GM15510 (cell line): ENCODE measurements around the gene PHLDA2.

Experiments used
- POLR2A ChIP-seq: IDR thresholded peaks from 3 replicates; pipeline ENCODE4 v1.6.1; 2011; ENCODE audit warnings: borderline replicate concordance; ENCODE audit not compliant: insufficient read length; ENCODE audit errors: extremely low read depth

PHLDA2 gene

DNA sequence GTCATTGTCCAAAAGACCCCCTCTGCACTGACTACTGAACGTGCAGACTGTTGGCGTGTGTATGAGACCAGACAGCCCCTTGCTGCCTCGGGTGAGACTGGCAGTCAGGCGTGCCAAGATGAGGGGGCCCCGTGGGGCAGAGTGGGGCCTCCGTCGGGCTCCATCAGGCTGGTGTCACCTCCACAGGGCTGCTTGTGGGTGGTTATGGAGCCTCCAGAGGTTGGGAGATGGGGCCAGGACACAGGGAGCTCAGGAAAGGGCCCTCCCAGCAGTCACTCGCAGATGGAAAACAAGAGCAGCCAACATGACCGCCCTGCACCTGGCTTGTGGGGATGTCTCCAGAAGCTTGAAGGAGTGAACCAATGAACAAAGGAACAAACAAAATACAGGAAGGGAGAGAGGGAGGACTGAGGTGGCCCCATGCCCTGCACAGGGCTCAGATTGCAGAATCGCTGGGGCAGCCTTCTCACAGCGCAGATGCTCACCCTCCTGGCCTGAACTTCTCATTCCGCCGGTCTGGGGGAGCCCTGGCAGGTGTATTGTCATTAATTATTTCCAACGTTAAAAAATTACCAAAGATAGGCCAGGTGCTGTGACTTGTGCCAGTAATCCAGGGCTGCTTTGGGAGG, 5.5 kb upstream of the PHLDA2 start:
- no peak for TF ChIP-seq POLR2A

DNA sequence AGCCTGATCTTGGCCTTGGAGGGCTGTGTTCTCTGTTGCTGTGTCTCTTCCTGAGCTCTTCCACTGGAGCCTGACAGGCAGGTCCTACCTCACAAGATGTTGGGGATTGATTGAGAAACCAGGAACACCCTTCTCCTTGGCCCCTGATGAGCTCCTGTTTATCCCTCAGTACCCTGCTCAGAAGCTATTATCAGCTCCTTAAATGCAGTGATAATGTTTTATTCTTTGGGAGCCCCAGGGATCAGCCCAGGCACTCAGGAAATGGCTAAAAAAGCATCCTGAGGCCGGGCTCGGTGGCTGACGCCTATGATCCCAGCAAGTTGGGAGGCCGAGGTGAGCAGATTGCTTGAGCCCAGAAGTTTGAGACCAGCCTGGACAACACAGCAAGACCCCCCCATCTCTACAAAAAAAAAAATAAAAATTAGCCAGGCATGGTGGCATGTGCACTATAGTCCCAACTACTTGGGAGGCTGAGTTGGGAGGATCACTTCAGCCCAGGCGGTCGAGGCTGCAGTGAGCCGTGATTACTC, 4.9 kb upstream of the PHLDA2 start:
- no peak for TF ChIP-seq POLR2A

DNA sequence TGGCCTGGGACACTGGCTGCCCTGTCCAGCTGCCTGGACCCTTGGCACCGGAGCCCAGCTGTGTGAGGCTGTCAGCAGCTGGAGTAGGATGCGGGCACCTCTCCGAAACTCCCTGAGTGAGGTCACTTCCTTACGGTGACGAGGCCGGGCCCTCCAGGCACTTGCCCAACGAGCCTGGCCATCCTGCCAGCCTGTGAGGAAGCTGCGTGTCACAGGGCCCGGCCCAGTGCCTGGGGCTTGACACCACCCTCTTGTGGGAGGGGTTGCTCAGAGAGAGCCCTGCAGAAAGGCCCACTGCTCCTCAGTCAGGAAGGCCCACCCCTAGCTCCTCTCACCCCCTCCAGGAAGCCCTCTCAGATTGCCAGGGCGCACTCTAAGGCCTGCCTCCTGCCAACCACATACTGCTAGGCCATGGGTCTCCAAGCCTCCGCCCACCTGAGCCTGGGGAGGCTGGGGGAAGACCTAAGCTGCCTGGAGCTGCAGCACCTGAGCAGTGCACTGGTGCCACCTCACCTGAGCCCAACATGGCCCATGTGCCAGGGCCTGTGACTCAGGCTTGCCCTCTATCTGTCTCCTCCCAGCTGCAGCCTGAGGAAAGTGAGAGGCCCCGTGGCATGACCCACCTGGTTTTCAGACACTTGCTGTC, 4.3 kb upstream of the PHLDA2 start:
- TF ChIP-seq POLR2A: no peak

DNA sequence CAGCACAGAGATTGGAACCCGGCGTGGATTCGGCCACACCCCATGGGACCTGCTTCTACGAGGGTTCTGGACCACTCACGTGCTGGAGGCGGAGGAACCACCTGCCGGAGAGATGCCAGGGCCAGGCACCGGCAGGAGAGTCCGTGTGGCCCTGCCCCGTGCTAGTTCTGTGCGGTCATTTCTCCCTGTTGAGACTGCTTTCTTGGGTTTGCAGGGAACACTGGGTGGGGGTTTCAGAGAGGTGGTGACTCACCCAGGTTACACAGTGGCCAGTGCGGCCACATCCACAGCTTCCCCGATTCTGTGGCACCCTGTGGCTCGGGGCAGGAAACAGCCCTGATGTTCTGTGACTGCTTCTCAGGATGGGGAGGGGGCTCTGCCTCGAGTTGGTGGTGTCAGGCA, 3.6 kb upstream of the PHLDA2 start:
- no peak for TF ChIP-seq POLR2A

DNA sequence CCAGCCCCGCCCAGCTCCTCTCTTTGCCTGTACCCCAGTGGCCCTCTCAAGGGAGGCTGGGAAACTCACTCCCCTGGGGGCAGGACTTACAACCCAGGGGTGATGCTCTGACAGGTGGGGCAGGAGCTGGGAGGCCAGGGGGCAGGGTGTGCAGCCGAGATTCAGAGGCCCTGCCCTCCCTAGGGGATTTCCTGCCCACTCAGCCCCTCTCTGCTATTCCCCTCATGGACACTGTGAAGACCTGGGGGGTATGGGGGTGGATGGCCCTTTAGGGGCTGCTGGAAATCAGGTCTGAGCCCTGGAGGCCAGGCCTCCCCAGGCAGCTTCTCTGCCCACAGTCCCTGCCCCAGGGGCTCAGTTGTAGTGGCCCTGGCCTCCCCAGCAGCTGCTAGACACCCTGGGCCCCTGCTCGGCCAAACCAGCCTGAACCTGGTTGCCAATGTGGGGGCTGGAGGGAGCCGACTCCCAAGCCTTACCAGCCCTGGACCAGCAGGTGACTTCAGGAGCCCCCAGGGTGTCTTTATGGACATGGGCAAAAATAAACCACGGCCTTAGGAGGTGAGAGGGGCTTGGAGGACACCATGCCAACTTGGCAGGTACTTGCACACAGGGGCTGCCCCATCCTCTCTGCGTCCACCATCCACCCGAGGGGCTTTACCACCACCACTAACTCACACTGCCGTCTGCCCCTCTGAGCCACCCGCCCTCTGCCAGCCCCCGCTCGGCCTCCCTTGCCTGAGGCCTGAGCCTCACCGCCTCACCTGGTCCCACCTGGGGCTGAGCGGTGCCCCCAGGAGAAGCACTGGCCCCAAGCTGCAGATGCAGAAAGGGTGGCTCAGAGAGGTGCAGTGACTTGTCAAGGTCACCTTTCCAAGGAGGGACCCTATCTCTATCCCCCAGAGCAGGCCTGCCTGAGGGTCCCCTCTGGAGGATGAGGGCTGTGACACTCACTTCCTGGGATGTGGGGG, 2.8 kb upstream of the PHLDA2 start:
- TF ChIP-seq POLR2A: no peak

DNA sequence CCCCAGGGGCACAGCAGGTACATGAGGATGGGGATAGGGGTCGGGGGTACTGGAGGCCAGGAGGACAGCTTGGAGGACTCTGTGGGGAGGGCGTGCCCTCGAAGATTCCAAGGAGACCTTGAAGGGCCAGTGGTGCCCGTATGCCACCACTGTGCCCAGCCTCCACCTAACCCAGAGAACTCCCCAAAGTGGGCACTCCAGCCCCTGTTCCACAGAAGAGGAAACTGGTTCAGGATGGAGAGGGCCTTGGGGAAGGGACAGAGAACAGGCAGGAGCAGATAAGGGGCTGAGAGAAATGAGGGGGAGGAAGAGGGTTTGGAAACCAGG, 2.2 kb upstream of the PHLDA2 start:
- TF ChIP-seq POLR2A: no peak

DNA sequence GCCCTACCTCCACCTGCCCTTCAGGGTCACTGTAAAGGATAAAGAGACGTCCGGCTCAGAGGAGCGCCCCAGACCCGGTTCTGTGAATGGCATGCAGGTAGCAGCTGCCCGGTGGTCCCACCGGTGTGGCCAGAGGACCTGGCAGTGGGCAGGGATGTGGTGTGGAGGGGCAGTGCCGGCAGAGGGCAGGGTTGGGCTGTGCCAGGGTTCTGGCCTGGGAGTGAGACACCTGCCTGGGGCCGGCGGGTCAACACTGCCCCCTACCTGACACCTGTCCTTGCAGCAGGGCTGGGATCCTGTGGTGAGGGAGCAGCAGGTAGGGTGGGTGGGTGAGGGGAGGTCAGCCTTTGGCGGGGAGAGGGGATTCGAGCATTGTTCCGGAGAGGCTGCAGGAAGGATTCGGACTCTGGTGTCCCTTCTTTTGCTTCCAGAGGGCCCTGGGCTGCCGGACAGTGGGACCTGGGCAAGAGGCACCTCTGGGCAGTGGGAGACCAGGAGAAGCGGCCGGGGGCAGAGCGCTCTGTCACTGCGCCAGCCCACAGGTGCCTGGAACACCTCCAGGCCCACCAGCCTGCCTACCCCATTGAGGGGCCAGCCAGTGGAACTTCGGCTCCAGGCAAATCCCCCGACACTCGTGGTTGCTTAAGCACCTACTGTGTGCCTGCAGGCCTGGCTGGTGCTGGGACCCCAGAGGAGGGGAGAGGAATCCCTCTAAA, 1.6 kb upstream of the PHLDA2 start:
- no peak for TF ChIP-seq POLR2A

DNA sequence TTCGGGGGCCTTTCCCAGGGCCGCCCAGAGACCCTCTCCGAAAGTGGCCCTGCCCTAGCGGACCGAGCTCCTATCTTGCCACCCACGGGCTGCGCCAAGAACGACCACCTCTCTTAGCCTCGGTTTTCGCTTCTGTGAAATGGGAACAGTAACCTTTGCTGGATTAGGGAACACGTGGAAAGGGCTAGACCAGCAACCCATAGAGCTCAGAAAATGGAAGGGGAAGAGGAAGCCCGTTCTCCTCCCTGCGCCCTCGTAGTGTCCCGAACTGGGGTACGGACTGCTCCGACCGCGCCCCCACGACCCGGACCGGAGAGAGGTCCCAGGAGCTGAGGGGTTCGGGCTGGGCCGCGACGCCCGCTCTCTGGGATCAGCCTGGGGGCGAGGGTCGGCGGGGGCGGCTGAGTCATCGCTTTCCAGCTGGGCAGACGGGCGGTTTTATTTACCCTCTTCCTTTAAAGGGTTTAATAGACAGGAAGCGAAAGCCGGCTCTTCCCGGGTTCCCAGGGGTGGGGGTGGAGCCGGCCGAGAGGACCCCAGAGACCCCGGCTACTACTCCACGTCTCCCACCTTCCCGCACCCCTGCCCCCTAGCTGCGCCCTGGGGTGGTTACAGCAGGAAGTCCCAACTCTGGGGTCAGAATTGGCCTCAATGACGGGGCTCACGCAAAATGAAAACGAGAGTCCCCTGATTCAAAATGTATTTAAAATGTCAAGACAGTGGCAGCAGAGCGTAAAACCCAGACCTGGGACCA, 907 bp upstream of the PHLDA2 start:
- TF ChIP-seq POLR2A: no peak

DNA sequence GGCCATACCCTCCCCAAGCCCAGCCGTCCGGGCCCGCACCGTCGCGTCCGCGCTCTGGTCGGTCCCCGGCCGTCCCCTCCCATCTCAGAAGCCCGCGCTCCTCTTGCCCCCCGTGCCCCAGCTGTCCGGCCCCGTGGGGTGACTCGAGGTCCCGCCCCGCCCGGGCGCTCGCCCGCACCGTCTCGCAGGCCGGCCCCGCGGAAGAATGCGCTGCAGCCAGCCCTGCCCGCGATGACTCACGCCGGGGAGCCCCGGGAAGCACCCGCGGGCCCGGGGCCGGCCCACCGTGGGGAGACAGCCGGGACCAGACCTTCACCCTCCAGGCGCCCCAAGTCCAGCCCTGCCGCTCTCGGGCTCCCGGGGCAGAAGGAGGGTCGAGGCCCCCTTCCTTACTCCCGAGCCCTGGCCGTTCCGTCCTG, 320 bp upstream of the PHLDA2 start:
- TF ChIP-seq POLR2A: no peak

DNA sequence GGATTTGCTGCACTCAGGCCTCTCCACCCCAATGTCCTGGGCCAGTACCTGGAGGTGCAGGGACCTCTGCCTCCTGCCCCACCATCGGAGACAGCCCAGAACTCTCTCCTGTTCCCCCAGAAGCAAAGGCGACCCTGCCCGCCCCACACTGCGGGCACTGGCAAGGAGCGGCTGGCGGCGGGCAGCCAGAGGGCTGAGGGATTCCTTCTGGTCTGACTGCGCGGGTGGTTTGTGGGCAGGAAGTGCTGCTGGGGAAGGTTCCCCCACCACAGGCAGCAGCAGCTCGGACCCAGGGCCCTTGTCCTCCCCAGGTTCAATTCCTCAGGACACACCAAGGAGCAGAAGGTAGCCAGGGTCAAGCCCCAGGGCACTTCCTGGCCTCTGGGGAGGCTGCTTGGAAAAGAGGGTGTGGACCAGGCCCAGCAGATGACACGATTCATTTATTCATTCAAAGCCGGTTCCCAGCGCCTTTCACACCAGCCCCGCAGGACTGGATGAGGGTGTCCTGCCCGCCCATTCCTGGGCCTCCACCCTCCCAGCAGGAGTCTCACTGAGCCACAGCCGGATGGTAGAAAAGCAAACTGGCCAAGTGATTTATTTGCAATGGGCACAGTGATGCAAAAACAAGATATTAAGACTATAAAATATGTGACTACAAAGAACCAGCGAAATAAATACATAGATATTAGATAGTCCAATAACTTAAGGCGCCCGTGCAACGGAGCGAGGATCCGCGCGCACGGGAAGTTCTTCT, 1.2 kb downstream of the PHLDA2 start:
- TF ChIP-seq POLR2A: no peak

DNA sequence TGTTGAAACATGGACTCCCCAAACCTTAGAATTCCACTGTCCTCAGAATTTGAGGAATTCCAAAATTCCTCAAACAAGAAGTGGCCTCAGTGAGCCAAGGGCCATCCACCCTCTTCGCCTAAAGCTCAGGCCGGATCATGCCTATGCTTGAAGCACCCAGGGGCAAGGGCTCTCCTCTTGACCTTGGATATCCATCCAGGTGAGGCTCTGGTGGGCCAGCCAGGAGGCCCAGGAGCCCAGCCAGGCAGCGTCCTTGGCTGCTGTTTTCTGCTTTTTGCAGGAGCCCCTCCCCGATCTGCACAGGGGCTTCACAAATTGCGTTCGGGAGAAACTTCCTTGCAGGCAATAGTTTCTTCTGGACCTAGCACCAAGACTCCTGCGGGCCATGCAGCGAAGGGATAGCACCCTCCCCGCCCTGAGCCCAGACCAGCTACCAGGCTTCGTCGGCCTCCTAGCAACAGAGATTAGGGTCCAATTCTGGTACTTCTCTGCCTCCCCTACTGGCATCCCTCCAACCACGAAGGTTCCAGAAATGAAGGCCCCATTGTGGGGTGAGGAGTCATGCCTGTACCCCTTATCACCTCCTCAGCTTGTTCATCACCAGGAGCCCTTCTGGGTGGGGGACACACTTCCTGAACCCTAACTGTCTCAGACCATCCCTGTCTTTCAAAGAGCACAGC, 2.0 kb downstream of the PHLDA2 start:
- no peak for TF ChIP-seq POLR2A

DNA sequence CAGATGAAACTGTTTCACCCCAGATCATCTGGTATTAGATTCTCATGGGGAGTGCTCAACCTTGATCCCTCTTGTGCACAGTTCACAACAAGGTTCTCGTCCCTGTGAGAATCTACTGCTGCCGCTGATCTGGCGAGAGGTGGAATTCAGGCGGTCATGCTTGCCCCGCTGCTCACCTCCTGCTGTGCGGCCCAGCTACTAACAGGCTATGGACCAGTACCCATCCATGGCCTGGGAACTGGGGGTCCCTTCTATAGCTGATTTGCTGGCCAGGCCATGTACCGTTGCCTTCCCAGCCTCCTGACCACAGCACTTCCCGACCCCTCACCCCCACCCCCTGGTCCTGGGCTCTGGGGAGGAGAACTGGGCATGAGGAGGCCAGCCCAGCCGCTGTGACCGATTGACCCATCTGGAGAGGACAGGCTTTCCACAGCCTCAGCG, 2.6 kb downstream of the PHLDA2 start:
- no peak for TF ChIP-seq POLR2A
